ENCODE results near the gene ARAP2.

ARAP2 gene

DNA sequence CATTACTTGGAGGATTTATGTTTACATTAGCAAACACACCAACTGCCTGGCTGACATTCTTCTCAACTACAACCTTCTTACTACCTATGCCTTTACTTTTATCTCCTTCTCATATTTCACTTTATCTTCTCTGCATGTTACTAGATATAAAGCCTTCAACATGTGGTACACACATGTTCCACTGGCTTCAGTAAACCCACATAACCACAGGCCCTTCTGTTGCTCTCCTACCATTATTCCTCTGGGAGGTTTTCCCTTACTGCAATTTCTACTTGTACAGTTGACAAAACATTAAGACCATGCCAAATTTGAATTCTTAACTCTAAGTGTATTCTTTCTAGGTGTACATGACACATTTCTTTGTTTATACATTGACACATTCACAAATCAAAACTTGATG, 133.1 kb downstream of the ARAP2 start:
- TF ChIP-seq ZNF548 (tag by site-specific recombination; IDR thresholded peaks at IDR 0.05) = no peak
- TF ChIP-seq KLF9 (tag by site-specific recombination; IDR thresholded peaks at IDR 0.05; ENCODE audit: low read depth) = no peak
- no peak for TF ChIP-seq ZNF623 (tag by site-specific recombination; IDR thresholded peaks at IDR 0.05)
- TF ChIP-seq ZNF76 (tag by site-specific recombination; IDR thresholded peaks at IDR 0.05; ENCODE audit: borderline replicate concordance, low read depth) = no peak
- TF ChIP-seq ZNF776 (tag by site-specific recombination; IDR thresholded peaks at IDR 0.05; ENCODE audit: borderline replicate concordance) = no peak
- no peak for TF ChIP-seq ZNF302 (tag by site-specific recombination; IDR thresholded peaks at IDR 0.05; ENCODE audit: low read depth)
- TF ChIP-seq HOXC10 (CRISPR knock-in tag; IDR thresholded peaks at IDR 0.05) = no peak
- no peak for TF ChIP-seq TCF7L2 (IDR thresholded peaks at IDR 0.05; ENCODE audit: borderline replicate concordance, low read depth, low read length)
- TF ChIP-seq ZNF777 (tag by site-specific recombination; IDR thresholded peaks at IDR 0.05; ENCODE audit: borderline replicate concordance) = no peak
- no peak for TF ChIP-seq ZNF792 (tag by site-specific recombination; IDR thresholded peaks at IDR 0.05)
- TF ChIP-seq ZNF157 (tag by site-specific recombination; IDR thresholded peaks at IDR 0.05) = no peak
- TF ChIP-seq, protein P1, sequence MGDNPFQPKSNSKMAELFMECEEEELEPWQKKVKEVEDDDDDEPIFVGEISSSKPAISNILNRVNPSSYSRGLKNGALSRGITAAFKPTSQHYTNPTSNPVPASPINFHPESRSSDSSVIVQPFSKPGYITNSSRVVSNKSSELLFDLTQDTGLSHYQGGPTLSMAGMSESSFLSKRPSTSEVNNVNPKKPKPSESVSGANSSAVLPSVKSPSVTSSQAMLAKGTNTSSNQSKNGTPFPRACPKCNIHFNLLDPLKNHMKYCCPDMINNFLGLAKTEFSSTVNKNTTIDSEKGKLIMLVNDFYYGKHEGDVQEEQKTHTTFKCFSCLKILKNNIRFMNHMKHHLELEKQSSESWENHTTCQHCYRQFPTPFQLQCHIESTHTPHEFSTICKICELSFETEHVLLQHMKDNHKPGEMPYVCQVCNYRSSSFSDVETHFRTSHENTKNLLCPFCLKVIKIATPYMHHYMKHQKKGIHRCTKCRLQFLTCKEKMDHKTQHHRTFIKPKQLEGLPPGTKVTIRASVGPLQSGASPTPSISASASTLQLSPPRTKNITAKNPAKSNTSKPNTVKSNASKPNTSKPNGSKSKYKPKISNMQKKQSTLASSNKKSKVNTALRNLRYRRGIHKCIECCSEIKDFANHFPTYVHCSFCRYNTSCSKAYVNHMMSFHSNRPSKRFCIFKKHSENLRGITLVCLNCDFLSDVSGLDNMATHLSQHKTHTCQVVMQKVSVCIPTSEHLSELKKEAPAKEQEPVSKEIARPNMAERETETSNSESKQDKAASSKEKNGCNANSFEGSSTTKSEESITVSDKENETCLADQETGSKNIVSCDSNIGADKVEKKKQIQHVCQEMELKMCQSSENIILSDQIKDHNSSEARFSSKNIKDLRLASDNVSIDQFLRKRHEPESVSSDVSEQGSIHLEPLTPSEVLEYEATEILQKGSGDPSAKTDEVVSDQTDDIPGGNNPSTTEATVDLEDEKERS (tag by site-specific recombination; IDR thresholded peaks at IDR 0.05) = no peak
- TF ChIP-seq, protein P2, sequence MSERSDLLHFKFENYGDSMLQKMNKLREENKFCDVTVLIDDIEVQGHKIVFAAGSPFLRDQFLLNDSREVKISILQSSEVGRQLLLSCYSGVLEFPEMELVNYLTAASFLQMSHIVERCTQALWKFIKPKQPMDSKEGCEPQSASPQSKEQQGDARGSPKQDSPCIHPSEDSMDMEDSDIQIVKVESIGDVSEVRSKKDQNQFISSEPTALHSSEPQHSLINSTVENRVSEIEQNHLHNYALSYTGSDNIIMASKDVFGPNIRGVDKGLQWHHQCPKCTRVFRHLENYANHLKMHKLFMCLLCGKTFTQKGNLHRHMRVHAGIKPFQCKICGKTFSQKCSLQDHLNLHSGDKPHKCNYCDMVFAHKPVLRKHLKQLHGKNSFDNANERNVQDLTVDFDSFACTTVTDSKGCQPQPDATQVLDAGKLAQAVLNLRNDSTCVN (tag by site-specific recombination; optimal IDR thresholded peaks at IDR 0.05) = no peak
- no peak for TF ChIP-seq ZBTB8A (tag by site-specific recombination; IDR thresholded peaks at IDR 0.05)
- TF ChIP-seq, protein P3, sequence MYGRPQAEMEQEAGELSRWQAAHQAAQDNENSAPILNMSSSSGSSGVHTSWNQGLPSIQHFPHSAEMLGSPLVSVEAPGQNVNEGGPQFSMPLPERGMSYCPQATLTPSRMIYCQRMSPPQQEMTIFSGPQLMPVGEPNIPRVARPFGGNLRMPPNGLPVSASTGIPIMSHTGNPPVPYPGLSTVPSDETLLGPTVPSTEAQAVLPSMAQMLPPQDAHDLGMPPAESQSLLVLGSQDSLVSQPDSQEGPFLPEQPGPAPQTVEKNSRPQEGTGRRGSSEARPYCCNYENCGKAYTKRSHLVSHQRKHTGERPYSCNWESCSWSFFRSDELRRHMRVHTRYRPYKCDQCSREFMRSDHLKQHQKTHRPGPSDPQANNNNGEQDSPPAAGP (tag by site-specific recombination; IDR thresholded peaks at IDR 0.05) = no peak
- TF ChIP-seq ZNF292 (tag by site-specific recombination; IDR thresholded peaks at IDR 0.05; ENCODE audit: borderline replicate concordance, low read depth) = no peak
- ChIA-PET POLR2A (no interaction called here), CTCF (no interaction called here)
- Histone ChIP-seq H3K36me3 (ENCODE audit: control insufficient read depth in 2 of 2, insufficient read depth in 1 of 2, low read length in 2 of 2) (no peaks in the 10 kb centered on the region), H3K27ac (ENCODE audit: extremely low read depth, low read depth, low read length) (no peak overlapping the region), H3K9me3 (ENCODE audit: control insufficient read depth, insufficient read depth, low read depth, low read length) (no peaks in the 10 kb centered on the region), H3K4me1 (ENCODE audit: control insufficient read depth, insufficient read depth, low read length) (no peaks in the 10 kb centered on the region), H3K4me3 (ENCODE audit: low read depth, low read length) (no peak overlapping the region)

DNA sequence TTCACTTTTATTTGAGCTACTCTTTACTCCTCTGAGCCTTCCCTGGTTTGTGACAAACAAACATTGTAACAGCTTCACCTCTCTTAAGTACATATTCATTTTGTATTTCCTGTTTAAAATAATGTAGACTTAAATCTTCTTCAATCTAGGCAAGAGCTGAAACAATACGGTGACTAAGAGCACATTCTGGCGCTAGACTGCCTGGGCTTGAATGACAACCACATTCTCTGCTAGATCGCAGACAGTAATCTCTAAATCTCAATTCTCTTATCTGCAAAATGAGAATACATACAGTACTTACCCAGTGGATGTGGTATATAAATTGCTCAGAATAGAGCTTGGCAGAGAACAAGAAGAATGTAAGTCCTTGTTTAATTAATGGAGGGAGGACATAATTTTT, 144.8 kb downstream of the ARAP2 start:
- Histone ChIP-seq H3K9me3 (ENCODE audit: control insufficient read depth, insufficient read depth, low read depth, low read length) (no peaks in the 10 kb centered on the region), H3K4me1 (ENCODE audit: control insufficient read depth, insufficient read depth, low read length) (no peaks in the 10 kb centered on the region), H3K4me3 (ENCODE audit: low read depth, low read length) (no peak overlapping the region), H3K27ac (ENCODE audit: extremely low read depth, low read depth, low read length) (no peak overlapping the region), H3K36me3 (ENCODE audit: control insufficient read depth in 2 of 2, insufficient read depth in 1 of 2, low read length in 2 of 2) (no peaks in the 10 kb centered on the region)
- ChIA-PET POLR2A (no interaction called here), CTCF (no interaction called here)
- TF ChIP-seq ZNF248 (tag by site-specific recombination; IDR thresholded peaks at IDR 0.05) (no peak), KLF7 (tag by site-specific recombination; IDR thresholded peaks at IDR 0.05; ENCODE audit: borderline replicate concordance) (no peak), ZNF621 (tag by site-specific recombination; IDR thresholded peaks at IDR 0.05) (no peak), ZNF629 (tag by site-specific recombination; IDR thresholded peaks at IDR 0.05) (no peak)

Data from HEK293 (cell line).